ENCODE results near the gene ZNF454.

GRCh38 chr5:178992291-178992895, 51.4 kb downstream of the ZNF454 start:
- TF ChIP-seq CTCF (conservative IDR thresholded peaks at IDR 0.05) (no peak), EZH2 (IDR thresholded peaks at IDR 0.05; ENCODE audit: low read depth) (no peak)
